NB4 (cell line): ENCODE results near the gene GTPBP10.

Experiments used
- MYC ChIP-seq: IDR thresholded peaks from 2 replicates; pipeline ENCODE4 v1.6.1; 2011; ENCODE audit warnings: low read depth, low read length
- POLR2A ChIP-seq: IDR thresholded peaks from 2 replicates; pipeline ENCODE4 v1.6.1; 2011; ENCODE audit warnings: mild to moderate bottlenecking; ENCODE audit not compliant: insufficient read length; ENCODE audit errors: extremely low read depth
- TF ChIP-seq, protein P1 (sequence below): IDR thresholded peaks from one replicate; pipeline ENCODE4 v1.5.1; 2012; ENCODE audit warnings: low read depth, low read length
- TF ChIP-seq, protein P2 (sequence below): IDR thresholded peaks from 2 replicates; pipeline ENCODE4 v1.6.1; 2011; ENCODE audit warnings: low read depth, low read length

GRCh38 chr7:90312745-90313144, 33.8 kb upstream of the GTPBP10 start:
- TF ChIP-seq, protein P1, sequence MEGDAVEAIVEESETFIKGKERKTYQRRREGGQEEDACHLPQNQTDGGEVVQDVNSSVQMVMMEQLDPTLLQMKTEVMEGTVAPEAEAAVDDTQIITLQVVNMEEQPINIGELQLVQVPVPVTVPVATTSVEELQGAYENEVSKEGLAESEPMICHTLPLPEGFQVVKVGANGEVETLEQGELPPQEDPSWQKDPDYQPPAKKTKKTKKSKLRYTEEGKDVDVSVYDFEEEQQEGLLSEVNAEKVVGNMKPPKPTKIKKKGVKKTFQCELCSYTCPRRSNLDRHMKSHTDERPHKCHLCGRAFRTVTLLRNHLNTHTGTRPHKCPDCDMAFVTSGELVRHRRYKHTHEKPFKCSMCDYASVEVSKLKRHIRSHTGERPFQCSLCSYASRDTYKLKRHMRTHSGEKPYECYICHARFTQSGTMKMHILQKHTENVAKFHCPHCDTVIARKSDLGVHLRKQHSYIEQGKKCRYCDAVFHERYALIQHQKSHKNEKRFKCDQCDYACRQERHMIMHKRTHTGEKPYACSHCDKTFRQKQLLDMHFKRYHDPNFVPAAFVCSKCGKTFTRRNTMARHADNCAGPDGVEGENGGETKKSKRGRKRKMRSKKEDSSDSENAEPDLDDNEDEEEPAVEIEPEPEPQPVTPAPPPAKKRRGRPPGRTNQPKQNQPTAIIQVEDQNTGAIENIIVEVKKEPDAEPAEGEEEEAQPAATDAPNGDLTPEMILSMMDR: peak; percentile 22
- TF ChIP-seq POLR2A: no peak
- no peak for TF ChIP-seq MYC
- TF ChIP-seq, protein P2, sequence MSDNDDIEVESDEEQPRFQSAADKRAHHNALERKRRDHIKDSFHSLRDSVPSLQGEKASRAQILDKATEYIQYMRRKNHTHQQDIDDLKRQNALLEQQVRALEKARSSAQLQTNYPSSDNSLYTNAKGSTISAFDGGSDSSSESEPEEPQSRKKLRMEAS: no peak
